ENCODE data around the gene ZSWIM8. TPM values are rescaled to one million over a fixed set of nuclear protein-coding genes. Genes with fewer than 3 reads are reported as not detected.

ZSWIM8 gene
- total and polyA plus RNA-seq, 2 of the 8 experiments (the other 6 are each of a cell fraction or from before 2014, with no cell fraction given) = 44.7 to 99.7 TPM

- Histone ChIP-seq H3K9me3 (ENCODE audit: insufficient read depth in 2 of 2, low read depth in 1 of 2, low read length in 1 of 2) (no peaks in the 10 kb centered on the region), H2BK12ac (ENCODE audit: low read depth, low read length) (0 out of 2 replicates have a peak within 1 kb of the TSS, but pooled peaks have one; percentile 21), H2BK120ac (replicated peaks; ENCODE audit: low read depth, low read length) (peak within 1 kb of the TSS; percentile 92), H4K91ac (replicated peaks; ENCODE audit: insufficient read length, low read length) (peak within 1 kb of the TSS; percentile 95), H3K14ac (ENCODE audit: insufficient read length) (no peak within 1 kb of the TSS), H3K23me2 (ENCODE audit: low read depth, low read length) (peaks cover 3% of the 10 kb centered on the region; the same call in 1 of the 2 replicates), H3K4me2 (ENCODE audit: insufficient read depth in 1 of 2, low read depth in 2 of 2, low read length in 2 of 2) (peak within 1 kb of the TSS; percentile 49 to 86), H3K27me3 (replicated peaks in 1 of 4; ENCODE audit: control insufficient read depth in 3 of 4, extremely low read depth in 1 of 4, insufficient read depth in 3 of 4, low read length in 3 of 4) (no peaks in the 10 kb centered on the region), H3K4me3 (ENCODE audit: extremely low read depth in 1 of 4, insufficient read depth in 2 of 4, low read depth in 3 of 4, low read length in 4 of 4) (peak within 1 kb of the TSS; percentile 69 to 92 (median 82)), H4K8ac (ENCODE audit: extremely low read depth, insufficient read depth, low read length) (peak within 1 kb of the TSS; percentile 93; the same call in 1 of the 2 replicates), H2AFZ (ENCODE audit: low read length) (peak within 1 kb of the TSS; percentile 68; the same call in 1 of the 2 replicates), H4K20me1 (replicated peaks in 1 of 2; ENCODE audit: control insufficient read depth in 1 of 2, insufficient read depth in 2 of 2, low read length in 2 of 2) (no peaks in the 10 kb centered on the region), H3K23ac (ENCODE audit: insufficient read length) (no peak within 1 kb of the TSS), H3K4me1 (replicated peaks in 1 of 4; ENCODE audit: control insufficient read depth in 3 of 4, insufficient read depth in 4 of 4, low read length in 3 of 4) (peaks cover 5 to 20% (median 10%) of the 10 kb centered on the region in 4 experiments; a peak in 6 of 7 replicates), H3K79me1 (ENCODE audit: low read depth, low read length) (peaks cover 8% of the 10 kb centered on the region), H3K4ac (replicated peaks; ENCODE audit: insufficient read length, low read depth, low read length) (peak within 1 kb of the TSS; percentile 85), H3K79me2 (ENCODE audit: control insufficient read depth in 1 of 2, insufficient read depth in 2 of 2, low read length in 2 of 2) (peaks cover 0 to 18% of the 10 kb centered on the region in 2 experiments; a peak in 2 of 4 replicates), H3K9ac (replicated peaks in 1 of 4; ENCODE audit: extremely low read depth in 1 of 4, low read depth in 3 of 4, low read length in 3 of 4) (peak within 1 kb of the TSS; percentile 87 to 93 (median 92)), H2BK15ac (ENCODE audit: low read length) (0 out of 2 replicates have a peak within 1 kb of the TSS, but pooled peaks have one; percentile 46), H3K56ac (replicated peaks; ENCODE audit: insufficient read length, low read depth, low read length) (peak within 1 kb of the TSS; percentile 66), H2BK5ac (ENCODE audit: low read depth, low read length) (peak within 1 kb of the TSS; percentile 84), H4K5ac (ENCODE audit: insufficient read length, low read depth, low read length) (peak within 1 kb of the TSS; percentile 81), H3K36me3 (ENCODE audit: control insufficient read depth in 2 of 4, insufficient read depth in 4 of 4, low read length in 3 of 4) (peaks cover 3 to 11% (median 3%) of the 10 kb centered on the region in 4 experiments; a peak in 4 of 8 replicates), H2AK5ac (ENCODE audit: low read depth, low read length) (0 out of 2 replicates have a peak within 1 kb of the TSS, but pooled peaks have one; percentile 19), H3K27ac (ENCODE audit: low read depth, low read length) (peak within 1 kb of the TSS; percentile 93), H3K18ac (ENCODE audit: extremely low read depth, low read length) (peak within 1 kb of the TSS; percentile 89), H2BK20ac (ENCODE audit: low read length) (no peak within 1 kb of the TSS)
- ChIA-PET CTCF (ENCODE audit: partially characterized antibody) (interaction anchor here (1.0 to 1.3 kb wide), 4 partner anchors 13 to 214 kb away, joined by 3 to 5 read pairs (median 4); a partner anchor contains a TSS), POLR2A (ENCODE audit: partially characterized antibody) (interaction anchor here (0.9 to 7.0 kb wide), 20 partner anchors 10 to 491 kb away, joined by 3 to 124 read pairs (median 5); partner anchors contain the start of genes CHCHD1, SYNPO2L and ZSWIM8)
- FAIRE-seq (no peak), DNase-seq (ENCODE audit: low read depth in 1 of 2, low spot score in 2 of 2) (peak; percentile 82 to 95)
- WGBS, 2 experiments (ENCODE audit: extremely low coverage in 1 of 2, insufficient coverage in 1 of 2, insufficient read length in 1 of 2, insufficient replicate concordance in 2 of 2, low coverage in 1 of 2, low lambda C conversion rate in 2 of 2, missing lambda C conversion rate in 1 of 2) = 2% methylated on average over 36 of the region's 36 CpGs; no CpG with 5 or more reads in 1 of the 2 experiments
- TF ChIP-seq CHD2 (IDR thresholded peaks at IDR 0.05; ENCODE audit: low read length) = peak; percentile 51; the same call in 1 of the 2 replicates
- peak; percentile 66; the same call in 1 of the 2 replicates for TF ChIP-seq GTF2F1 (IDR thresholded peaks at IDR 0.05; ENCODE audit: borderline replicate concordance, low read depth, low read length)
- peak; percentile 35; the same call in 1 of the 2 replicates for TF ChIP-seq ATF2 (IDR thresholded peaks at IDR 0.05; ENCODE audit: low read length)
- no peak for TF ChIP-seq RBBP5 (IDR thresholded peaks at IDR 0.05; ENCODE audit: borderline replicate concordance, low read depth, low read length)
- TF ChIP-seq TAF1 (IDR thresholded peaks at IDR 0.05; ENCODE audit: low read depth, low read length) = peak; percentile 96
- no peak for TF ChIP-seq EZH2 (IDR thresholded peaks at IDR 0.05; ENCODE audit: low read depth, low read length, severe bottlenecking)
- no peak for TF ChIP-seq E2F6 (IDR thresholded peaks at IDR 0.05)
- TF ChIP-seq RFX5 (IDR thresholded peaks at IDR 0.05; ENCODE audit: borderline replicate concordance, low read depth, low read length) = no peak
Measured at GRCh38 chr10:73743905-73744663, 41.3 kb upstream of the ZSWIM8 start, which contains the start of gene SEC24C. TSS of gene SEC24C (plus strand) at chr10:73744372. CDS start at chr10:73746833, 2,461 bp downstream.
